ENCODE measurements around the gene KCNS3. TPM values are rescaled to one million over a fixed set of nuclear protein-coding genes. Genes with fewer than 3 reads are reported as not detected.

KCNS3 gene
- total and polyA plus RNA-seq, 9 of the 15 experiments (the other 6 are each of a cell fraction or from before 2014, with no cell fraction given) = 0.01 to 0.75 (median 0.25) TPM

DNA sequence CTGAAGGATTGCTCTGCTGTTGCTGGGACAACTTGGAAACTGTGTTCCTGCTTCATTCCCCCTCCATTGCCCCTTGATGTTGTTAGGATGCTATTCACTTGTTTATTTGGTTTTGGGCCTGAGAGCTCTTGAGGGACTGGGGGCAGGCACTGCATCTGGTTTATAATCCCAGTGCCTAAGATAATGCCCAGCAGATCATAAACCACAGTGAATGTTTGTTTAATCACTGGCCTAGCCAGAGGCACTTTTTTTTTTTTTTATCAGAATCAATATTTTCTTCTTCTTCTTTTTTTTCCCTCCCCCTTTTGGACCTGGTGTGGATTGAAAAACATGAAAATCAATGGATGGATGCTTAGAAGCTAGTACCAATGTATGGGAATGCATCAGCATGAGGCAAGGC, 38.1 kb downstream of the KCNS3 start:
- no peak overlapping the region for H3K4me3 ChIP-seq
- DNase-seq (ENCODE audit: extremely low read depth in 1 of 4, low spot score in 3 of 4) (no peak), FAIRE-seq (no peak), ATAC-seq (no peak)
- no peak overlapping the region for H3K27ac ChIP-seq (ENCODE audit: extremely low read depth, low read depth, low read length)
- ChIA-PET CTCF (ENCODE audit: low intra/inter-chr PET ratio) (no interaction called here), POLR2A (interaction anchor here (0.7 kb wide), 1 partner anchor 18 kb away, joined by 4 read pairs; no protein-coding TSS in a partner anchor)
- H2AFZ ChIP-seq (ENCODE audit: low read depth, low read length) = no peak overlapping the region
- no peaks in the 10 kb centered on the region for H4K20me1 ChIP-seq (replicated peaks; ENCODE audit: control insufficient read depth, insufficient read depth, low read length)
- no peaks in the 10 kb centered on the region for H3K36me3 ChIP-seq (ENCODE audit: control insufficient read depth, insufficient read depth, low read length)
- H3K4me1 ChIP-seq (replicated peaks in 1 of 2; ENCODE audit: control insufficient read depth in 2 of 2, insufficient read depth in 2 of 2, low read length in 2 of 2) = no peaks in the 10 kb centered on the region
- BruUV-seq (replicated peaks) = no TSS peak
- no peaks in the 10 kb centered on the region for H3K9me1 ChIP-seq (ENCODE audit: control insufficient read depth, insufficient read depth, low read length)
- no peak overlapping the region for H3K4me2 ChIP-seq (ENCODE audit: insufficient read depth, low read length)
- intact Hi-C loops (cut with micrococcal nuclease) = no loop called here
- TF ChIP-seq KAT2B (IDR thresholded peaks at IDR 0.05; ENCODE audit: low read depth, low read length) (no peak), ZC3H4 (CRISPR knock-in tag; IDR thresholded peaks at IDR 0.05; ENCODE audit: borderline replicate concordance) (no peak), ZNF354B (CRISPR knock-in tag; IDR thresholded peaks at IDR 0.05) (no peak), TAF15 (IDR thresholded peaks at IDR 0.05; ENCODE audit: low read depth, low read length) (no peak)
- TF ChIP-seq, protein P1, sequence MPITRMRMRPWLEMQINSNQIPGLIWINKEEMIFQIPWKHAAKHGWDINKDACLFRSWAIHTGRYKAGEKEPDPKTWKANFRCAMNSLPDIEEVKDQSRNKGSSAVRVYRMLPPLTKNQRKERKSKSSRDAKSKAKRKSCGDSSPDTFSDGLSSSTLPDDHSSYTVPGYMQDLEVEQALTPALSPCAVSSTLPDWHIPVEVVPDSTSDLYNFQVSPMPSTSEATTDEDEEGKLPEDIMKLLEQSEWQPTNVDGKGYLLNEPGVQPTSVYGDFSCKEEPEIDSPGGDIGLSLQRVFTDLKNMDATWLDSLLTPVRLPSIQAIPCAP (CRISPR knock-in tag; IDR thresholded peaks at IDR 0.05; ENCODE audit: borderline replicate concordance) = no peak
- H3K27me3 ChIP-seq (ENCODE audit: control insufficient read depth in 2 of 2, insufficient read depth in 2 of 2, low read length in 2 of 2) = no peaks in the 10 kb centered on the region
- no peaks in the 10 kb centered on the region for H3K79me2 ChIP-seq (ENCODE audit: control insufficient read depth, insufficient read depth, low read length)
- H3K9me3 ChIP-seq (replicated peaks; ENCODE audit: control insufficient read depth, insufficient read depth, low read depth, low read length) = no peaks in the 10 kb centered on the region
- in situ Hi-C loops (cut with MboI) = no loop called here
- H3K9ac ChIP-seq (ENCODE audit: insufficient read depth in 1 of 2, low read depth in 2 of 2, low read length in 2 of 2) = no peak overlapping the region

DNA sequence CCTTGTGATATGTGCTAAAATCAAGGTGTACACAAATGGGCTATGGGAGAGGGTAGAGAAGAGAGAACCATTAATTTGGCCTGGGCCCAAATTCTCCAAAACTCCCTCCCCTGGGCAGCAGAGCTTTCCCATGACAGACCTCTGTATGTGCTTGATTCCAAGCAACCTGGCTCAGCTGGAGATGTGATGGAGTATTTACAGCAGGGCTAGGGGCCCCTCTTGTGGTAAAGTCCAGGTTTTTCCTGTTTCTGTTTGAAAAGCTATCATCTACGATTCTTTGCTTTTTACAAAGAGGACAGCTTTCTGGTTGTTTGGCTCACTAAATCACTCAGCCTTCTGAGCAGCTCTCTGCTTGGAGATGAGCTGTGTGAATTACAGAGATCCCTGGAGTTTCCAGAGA, 40.3 kb downstream of the KCNS3 start:
- H3K4me1 ChIP-seq (replicated peaks in 1 of 2; ENCODE audit: control insufficient read depth in 2 of 2, insufficient read depth in 2 of 2, low read length in 2 of 2) = no peaks in the 10 kb centered on the region
- H3K36me3 ChIP-seq (ENCODE audit: control insufficient read depth, insufficient read depth, low read length) = no peaks in the 10 kb centered on the region
- no peaks in the 10 kb centered on the region for H3K27me3 ChIP-seq (ENCODE audit: control insufficient read depth in 2 of 2, insufficient read depth in 2 of 2, low read length in 2 of 2)
- no peaks in the 10 kb centered on the region for H3K9me3 ChIP-seq (replicated peaks; ENCODE audit: control insufficient read depth, insufficient read depth, low read depth, low read length)
- H4K20me1 ChIP-seq (replicated peaks; ENCODE audit: control insufficient read depth, insufficient read depth, low read length) = no peaks in the 10 kb centered on the region
- CTCF ChIA-PET (ENCODE audit: low intra/inter-chr PET ratio) = no interaction called here
- no peak overlapping the region for H3K4me2 ChIP-seq (ENCODE audit: insufficient read depth, low read length)
- intact Hi-C loops (cut with micrococcal nuclease) = loop anchor here (1.0 kb wide), 1 partner anchor 67 kb away; no protein-coding TSS in a partner anchor
- H3K9ac ChIP-seq (ENCODE audit: insufficient read depth in 1 of 2, low read depth in 2 of 2, low read length in 2 of 2) = no peak overlapping the region
- no peaks in the 10 kb centered on the region for H3K9me1 ChIP-seq (ENCODE audit: control insufficient read depth, insufficient read depth, low read length)
- H3K4me3 ChIP-seq = no peak overlapping the region
- DNase-seq (ENCODE audit: extremely low read depth in 1 of 4, low spot score in 3 of 4) (no peak), ATAC-seq (no peak), FAIRE-seq (no peak)
- no peak overlapping the region for H2AFZ ChIP-seq (ENCODE audit: low read depth, low read length)
- WGBS (ENCODE audit: insufficient coverage, low coverage, missing lambda C conversion rate) = 0% methylated on average over 1 of the region's 1 CpG
- POLR2A ChIA-PET = interaction anchor here (0.6 kb wide), 1 partner anchor 165 kb away, joined by 3 read pairs; the partner anchor contains the start of genes GEN1 and SMC6
- no TSS peak for BruUV-seq (replicated peaks)
- no peak for TF ChIP-seq KDM5B (IDR thresholded peaks at IDR 0.05; ENCODE audit: insufficient replicate concordance, low read depth, low read length)
- peak in 1 of 2 experiments; percentile 35; a peak in 2 of 4 replicates for TF ChIP-seq RAD21 (CRISPR knock-in tag; conservative IDR thresholded peaks at IDR 0.05 in 1 of 2, IDR thresholded peaks at IDR 0.05 in 1 of 2)
- H3K27ac ChIP-seq (ENCODE audit: extremely low read depth, low read depth, low read length) = no peak overlapping the region
- no peaks in the 10 kb centered on the region for H3K79me2 ChIP-seq (ENCODE audit: control insufficient read depth, insufficient read depth, low read length)
- in situ Hi-C loops (cut with MboI) = no loop called here
